ENCODE measurements around the gene RNF220. TPM values are rescaled to one million over a fixed set of nuclear protein-coding genes. Genes with fewer than 3 reads are reported as not detected.

The RNF220 gene
- total and polyA plus RNA-seq, 9 of the 15 experiments (the other 6 are each of a cell fraction or from before 2014, with no cell fraction given) = 5.1 to 117 (median 66.9) TPM

DNA sequence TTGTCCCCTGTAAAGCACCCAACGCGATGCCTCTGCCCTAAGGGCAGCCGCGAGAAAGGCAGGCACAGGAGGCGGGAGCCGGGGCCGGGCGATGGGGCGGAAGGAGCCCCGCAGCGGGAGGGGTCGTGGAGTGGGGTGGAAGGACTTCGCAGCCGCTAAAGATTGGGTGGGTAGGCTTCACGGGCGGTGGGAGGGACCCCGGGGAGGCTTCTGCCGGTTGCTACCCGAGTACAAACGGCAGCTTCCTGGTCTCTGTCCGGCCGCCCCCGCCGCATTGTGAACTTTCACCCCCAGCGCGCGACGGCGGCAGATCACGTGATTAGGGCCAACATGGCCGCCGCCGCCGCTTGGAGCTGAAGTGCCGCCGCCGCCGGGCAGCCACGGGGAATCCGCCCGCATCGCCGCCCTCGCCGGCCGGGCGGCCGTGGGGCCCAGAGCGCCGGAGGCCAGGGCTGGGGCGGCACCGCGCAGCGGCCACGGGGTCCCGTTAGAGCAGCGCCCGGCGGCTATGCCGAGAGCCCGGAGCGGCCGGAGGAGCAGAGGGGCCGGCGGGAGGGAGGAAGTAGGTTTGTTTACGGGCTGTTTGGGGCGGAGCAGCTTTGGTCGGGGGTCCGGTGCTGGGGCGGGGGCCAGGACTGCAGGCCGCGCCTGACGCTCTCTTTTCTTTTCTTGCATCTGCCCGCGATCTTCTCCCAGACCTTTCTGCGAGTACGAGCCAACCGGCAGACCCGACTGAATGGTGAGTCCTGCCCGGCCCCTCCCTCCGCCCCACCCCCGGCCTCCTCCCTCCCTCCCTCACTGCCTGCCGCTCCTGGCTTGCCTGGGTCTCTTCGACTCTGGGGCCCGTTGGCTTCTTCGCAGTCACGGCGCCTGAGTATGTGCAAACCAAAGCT lies 226.8 kb downstream of the RNF220 start (continued):
- TF ChIP-seq, protein P1, sequence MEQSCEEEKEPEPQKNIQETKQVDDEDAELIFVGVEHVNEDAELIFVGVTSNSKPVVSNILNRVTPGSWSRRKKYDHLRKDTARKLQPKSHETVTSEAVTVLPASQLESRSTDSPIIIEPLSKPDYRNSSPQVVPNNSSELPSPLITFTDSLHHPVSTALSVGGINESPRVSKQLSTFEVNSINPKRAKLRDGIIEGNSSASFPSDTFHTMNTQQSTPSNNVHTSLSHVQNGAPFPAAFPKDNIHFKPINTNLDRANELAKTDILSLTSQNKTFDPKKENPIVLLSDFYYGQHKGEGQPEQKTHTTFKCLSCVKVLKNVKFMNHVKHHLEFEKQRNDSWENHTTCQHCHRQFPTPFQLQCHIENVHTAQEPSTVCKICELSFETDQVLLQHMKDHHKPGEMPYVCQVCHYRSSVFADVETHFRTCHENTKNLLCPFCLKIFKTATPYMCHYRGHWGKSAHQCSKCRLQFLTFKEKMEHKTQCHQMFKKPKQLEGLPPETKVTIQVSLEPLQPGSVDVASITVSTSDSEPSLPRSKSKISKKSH (CRISPR knock-in tag; IDR thresholded peaks at IDR 0.05) = 0 out of 2 replicates have a peak, but pooled peaks have one; percentile 51
- TF ChIP-seq TBP (optimal IDR thresholded peaks at IDR 0.05; ENCODE audit: low read depth, low read length) (peak; percentile 88), BRD4 (IDR thresholded peaks at IDR 0.05) (peak; percentile 92), KDM2B (CRISPR knock-in tag; IDR thresholded peaks at IDR 0.05) (no peak), POLR3G (IDR thresholded peaks at IDR 0.05; ENCODE audit: extremely low read depth, insufficient read length, insufficient replicate concordance) (no peak), NFE2L1 (tag; IDR thresholded peaks at IDR 0.05; ENCODE audit: borderline replicate concordance, low read depth) (no peak), TEAD1 (CRISPR knock-in tag; IDR thresholded peaks at IDR 0.05) (no peak), POLR2A (conservative IDR thresholded peaks at IDR 0.05) (peak; percentile 89)
- TF ChIP-seq, protein P2, sequence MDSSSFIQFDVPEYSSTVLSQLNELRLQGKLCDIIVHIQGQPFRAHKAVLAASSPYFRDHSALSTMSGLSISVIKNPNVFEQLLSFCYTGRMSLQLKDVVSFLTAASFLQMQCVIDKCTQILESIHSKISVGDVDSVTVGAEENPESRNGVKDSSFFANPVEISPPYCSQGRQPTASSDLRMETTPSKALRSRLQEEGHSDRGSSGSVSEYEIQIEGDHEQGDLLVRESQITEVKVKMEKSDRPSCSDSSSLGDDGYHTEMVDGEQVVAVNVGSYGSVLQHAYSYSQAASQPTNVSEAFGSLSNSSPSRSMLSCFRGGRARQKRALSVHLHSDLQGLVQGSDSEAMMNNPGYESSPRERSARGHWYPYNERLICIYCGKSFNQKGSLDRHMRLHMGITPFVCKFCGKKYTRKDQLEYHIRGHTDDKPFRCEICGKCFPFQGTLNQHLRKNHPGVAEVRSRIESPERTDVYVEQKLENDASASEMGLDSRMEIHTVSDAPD (CRISPR knock-in tag; IDR thresholded peaks at IDR 0.05) = no peak
- TF ChIP-seq, protein P3, sequence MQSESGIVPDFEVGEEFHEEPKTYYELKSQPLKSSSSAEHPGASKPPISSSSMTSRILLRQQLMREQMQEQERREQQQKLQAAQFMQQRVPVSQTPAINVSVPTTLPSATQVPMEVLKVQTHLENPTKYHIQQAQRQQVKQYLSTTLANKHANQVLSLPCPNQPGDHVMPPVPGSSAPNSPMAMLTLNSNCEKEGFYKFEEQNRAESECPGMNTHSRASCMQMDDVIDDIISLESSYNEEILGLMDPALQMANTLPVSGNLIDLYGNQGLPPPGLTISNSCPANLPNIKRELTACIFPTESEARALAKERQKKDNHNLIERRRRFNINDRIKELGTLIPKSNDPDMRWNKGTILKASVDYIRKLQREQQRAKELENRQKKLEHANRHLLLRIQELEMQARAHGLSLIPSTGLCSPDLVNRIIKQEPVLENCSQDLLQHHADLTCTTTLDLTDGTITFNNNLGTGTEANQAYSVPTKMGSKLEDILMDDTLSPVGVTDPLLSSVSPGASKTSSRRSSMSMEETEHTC (IDR thresholded peaks at IDR 0.05) = peak; percentile 89
- TF ChIP-seq, protein P4, sequence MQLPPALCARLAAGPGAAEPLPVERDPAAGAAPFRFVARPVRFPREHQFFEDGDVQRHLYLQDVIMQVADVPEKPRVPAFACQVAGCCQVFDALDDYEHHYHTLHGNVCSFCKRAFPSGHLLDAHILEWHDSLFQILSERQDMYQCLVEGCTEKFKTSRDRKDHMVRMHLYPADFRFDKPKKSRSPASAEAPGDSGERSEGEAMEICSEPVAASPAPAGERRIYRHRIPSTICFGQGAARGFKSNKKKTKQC (CRISPR knock-in tag; IDR thresholded peaks at IDR 0.05) = 0 out of 2 replicates have a peak, but pooled peaks have one; percentile 5
- TF ChIP-seq, protein P5, sequence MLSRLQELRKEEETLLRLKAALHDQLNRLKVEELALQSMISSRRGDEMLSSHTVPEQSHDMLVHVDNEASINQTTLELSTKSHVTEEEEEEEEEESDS (CRISPR knock-in tag; IDR thresholded peaks at IDR 0.05) = no peak
- TF ChIP-seq, protein P6, sequence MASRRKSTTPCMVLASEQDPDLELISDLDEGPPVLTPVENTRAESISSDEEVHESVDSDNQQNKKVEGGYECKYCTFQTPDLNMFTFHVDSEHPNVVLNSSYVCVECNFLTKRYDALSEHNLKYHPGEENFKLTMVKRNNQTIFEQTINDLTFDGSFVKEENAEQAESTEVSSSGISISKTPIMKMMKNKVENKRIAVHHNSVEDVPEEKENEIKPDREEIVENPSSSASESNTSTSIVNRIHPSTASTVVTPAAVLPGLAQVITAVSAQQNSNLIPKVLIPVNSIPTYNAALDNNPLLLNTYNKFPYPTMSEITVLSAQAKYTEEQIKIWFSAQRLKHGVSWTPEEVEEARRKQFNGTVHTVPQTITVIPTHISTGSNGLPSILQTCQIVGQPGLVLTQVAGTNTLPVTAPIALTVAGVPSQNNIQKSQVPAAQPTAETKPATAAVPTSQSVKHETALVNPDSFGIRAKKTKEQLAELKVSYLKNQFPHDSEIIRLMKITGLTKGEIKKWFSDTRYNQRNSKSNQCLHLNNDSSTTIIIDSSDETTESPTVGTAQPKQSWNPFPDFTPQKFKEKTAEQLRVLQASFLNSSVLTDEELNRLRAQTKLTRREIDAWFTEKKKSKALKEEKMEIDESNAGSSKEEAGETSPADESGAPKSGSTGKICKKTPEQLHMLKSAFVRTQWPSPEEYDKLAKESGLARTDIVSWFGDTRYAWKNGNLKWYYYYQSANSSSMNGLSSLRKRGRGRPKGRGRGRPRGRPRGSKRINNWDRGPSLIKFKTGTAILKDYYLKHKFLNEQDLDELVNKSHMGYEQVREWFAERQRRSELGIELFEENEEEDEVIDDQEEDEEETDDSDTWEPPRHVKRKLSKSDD (conservative IDR thresholded peaks at IDR 0.05; ENCODE audit: low read length) = no peak; the same call in 1 of the 2 replicates
- TF ChIP-seq, protein P7, sequence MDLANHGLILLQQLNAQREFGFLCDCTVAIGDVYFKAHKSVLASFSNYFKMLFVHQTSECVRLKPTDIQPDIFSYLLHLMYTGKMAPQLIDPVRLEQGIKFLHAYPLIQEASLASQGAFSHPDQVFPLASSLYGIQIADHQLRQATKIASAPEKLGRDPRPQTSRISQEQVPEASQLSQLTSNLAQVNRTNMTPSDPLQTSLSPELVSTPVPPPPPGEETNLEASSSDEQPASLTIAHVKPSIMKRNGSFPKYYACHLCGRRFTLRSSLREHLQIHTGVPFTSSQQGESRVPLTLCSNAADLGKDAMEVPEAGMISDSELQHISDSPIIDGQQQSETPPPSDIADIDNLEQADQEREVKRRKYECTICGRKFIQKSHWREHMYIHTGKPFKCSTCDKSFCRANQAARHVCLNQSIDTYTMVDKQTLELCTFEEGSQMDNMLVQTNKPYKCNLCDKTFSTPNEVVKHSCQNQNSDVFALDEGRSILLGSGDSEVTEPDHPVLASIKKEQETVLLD (IDR thresholded peaks at IDR 0.05) = peak; percentile 71
- TF ChIP-seq, protein P8, sequence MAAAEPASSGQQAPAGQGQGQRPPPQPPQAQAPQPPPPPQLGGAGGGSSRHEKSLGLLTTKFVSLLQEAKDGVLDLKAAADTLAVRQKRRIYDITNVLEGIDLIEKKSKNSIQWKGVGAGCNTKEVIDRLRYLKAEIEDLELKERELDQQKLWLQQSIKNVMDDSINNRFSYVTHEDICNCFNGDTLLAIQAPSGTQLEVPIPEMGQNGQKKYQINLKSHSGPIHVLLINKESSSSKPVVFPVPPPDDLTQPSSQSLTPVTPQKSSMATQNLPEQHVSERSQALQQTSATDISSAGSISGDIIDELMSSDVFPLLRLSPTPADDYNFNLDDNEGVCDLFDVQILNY (CRISPR knock-in tag; IDR thresholded peaks at IDR 0.05) = 0 out of 2 replicates have a peak, but pooled peaks have one; percentile 13

All from K562 (cell line).